HG03097 (cell line): ENCODE data around the gene KLHL8.
"Not testable (repeated sequence)": the region's sequence is repeated elsewhere in the genome, so short reads cannot be mapped to it uniquely, and the experiment has no call there.

ENCODE experiments used
- ATAC-seq: cut with Tn5 transposase; IDR thresholded peaks from one replicate; pipeline ENCODE4 v1.9.1; 2021; ENCODE audit not compliant: unreplicated experiment, low FRiP score

The KLHL8 gene

GRCh38 chr4:87185146-87185870 is 35.1 kb downstream of the KLHL8 start:
- ATAC-seq: no peak

- ATAC-seq: no peak
Observed at GRCh38 chr4:87180767-87181166, 39.7 kb downstream of the KLHL8 start.

GRCh38 chr4:87179751-87180150 is 40.7 kb downstream of the KLHL8 start:
- no peak for ATAC-seq

GRCh38 chr4:87174672-87175071 is 45.7 kb downstream of the KLHL8 start:
- no peak for ATAC-seq

GRCh38 chr4:87171944-87172343 is 48.5 kb downstream of the KLHL8 start:
- no peak for ATAC-seq

- ATAC-seq: no peak
Observed at GRCh38 chr4:87166296-87166854, 54.0 kb downstream of the KLHL8 start.

DNA sequence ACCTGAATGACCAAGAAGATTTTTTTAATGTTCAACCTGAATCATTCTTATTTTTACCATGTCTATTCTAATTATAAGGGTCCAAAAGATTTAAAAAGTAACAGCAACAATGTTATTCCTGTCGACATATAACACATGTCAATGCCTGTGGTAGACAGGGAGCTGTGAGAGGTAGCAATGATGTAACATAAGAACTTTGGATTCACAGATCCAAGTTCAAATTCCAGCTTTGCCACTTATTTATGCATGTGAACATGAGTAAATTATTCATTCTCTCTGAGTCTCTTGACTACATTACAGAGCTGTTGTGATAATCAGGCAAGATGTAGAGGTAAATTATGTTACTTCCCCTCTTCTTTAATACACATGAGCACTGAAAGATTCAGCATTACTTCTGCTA is 54.5 kb downstream of the KLHL8 start:
- no peak for ATAC-seq

GRCh38 chr4:87153078-87153870 is 67.1 kb downstream of the KLHL8 start:
- ATAC-seq: no peak

- no peak for ATAC-seq
Observed at GRCh38 chr4:87152310-87153041, 67.9 kb downstream of the KLHL8 start.

GRCh38 chr4:87151730-87152129 is 68.7 kb downstream of the KLHL8 start:
- ATAC-seq: no peak

- no peak for ATAC-seq
Observed at GRCh38 chr4:87150498-87151261, 69.7 kb downstream of the KLHL8 start.

- ATAC-seq: no peak
Observed at GRCh38 chr4:87147116-87147515, 73.3 kb downstream of the KLHL8 start.

DNA sequence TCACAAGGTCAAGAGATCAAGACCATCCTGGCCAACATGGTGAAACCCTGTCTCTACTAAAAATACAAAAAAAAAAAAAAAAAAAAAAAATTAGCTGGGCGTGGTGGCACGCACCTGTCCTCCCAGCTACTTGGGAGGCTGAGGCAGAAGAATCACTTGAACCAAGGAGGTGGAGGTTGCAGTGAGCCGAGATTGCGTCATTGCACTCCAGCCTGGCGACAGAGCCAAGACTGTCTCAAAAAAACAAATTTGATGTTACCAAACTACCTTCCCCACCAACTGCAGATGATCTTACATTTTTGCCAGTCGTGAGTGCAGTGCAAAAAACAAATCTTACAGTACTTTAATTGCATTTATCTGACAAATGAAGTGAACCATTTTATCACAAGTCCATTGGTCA is 74.5 kb downstream of the KLHL8 start:
- not testable (repeated sequence) for ATAC-seq

- no peak for ATAC-seq
Observed at GRCh38 chr4:87144356-87144755, 76.1 kb downstream of the KLHL8 start.

DNA sequence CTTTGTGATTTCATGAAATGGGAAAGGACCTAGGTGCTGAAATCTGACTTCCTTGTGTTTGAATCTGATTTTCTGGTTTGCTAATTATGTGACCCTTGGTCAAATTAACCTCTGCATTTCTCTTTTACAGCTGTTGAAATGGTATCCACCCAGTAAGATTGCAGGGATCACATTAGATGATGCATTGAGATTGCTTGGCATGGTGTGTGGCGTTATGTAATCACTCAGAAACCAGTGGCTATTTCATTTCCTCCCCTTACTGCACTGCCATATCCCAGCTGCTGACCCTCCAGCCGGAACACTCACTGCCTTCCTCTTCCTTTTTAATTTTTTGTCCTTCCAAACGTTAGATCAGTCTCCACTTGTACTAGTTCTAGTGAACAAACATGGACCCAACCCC is 79.0 kb downstream of the KLHL8 start:
- no peak for ATAC-seq

- no peak for ATAC-seq
Observed at GRCh38 chr4:87134122-87134521, 86.3 kb downstream of the KLHL8 start.

DNA sequence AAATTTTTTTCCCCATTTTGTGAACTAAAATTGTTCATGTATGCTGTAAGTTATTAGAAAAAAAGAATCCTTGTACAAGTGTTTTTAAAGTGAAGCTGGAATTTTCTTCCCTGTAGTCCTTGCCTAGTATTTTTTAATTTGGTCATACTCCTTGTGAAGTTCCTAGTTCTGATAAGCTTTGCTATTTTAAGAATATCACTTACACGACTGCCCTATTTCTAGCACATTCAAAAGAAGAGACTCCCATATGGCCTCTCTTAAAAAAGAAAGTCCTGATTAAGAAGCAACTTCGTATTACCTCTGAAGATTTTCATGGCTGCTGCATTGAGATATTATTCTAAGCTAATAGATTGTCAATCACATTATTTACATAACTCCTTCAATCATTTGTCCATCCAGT is 87.2 kb downstream of the KLHL8 start:
- ATAC-seq: no peak

GRCh38 chr4:87132035-87132434 is 88.4 kb downstream of the KLHL8 start:
- no peak for ATAC-seq

GRCh38 chr4:87130985-87131703 is 89.3 kb downstream of the KLHL8 start:
- no peak for ATAC-seq

DNA sequence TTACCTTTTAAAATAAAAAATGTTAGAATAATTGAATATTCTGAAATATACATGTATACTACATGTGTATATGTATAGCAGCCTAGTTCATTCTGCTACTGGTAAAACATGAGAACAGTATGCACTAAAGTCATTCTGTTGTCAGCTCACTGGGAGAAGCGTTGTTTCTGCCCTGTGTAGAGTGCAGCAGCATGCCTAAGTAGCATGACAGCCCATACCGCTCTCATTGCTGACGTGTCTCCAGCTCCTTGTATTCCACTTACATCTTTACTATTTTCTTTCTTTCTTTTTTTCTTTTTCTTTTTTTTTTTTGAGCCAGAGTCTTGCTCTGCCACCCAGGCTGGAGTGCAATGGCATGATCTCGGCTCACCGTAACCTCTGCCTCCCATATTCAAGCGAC is 90.7 kb downstream of the KLHL8 start:
- ATAC-seq: no peak
